ENCODE data around the gene TAF5. TPM values are rescaled to one million over a fixed set of nuclear protein-coding genes. Genes with fewer than 3 reads are reported as not detected.

The TAF5 gene
- 5.8 and 6.0 TPM in 2 replicates for total RNA-seq
- 1.9 and 2.4 TPM in 2 replicates for polyA plus RNA-seq
- 2.5 TPM in 2 replicates for polyA plus RNA-seq (2011; cell fraction: cytosol; rRNA removed)
- 2.3 and 3.0 TPM in 2 replicates for polyA plus RNA-seq (2011; cell fraction: nucleus; rRNA removed)
- 3.7 and 5.7 TPM in 2 replicates for polyA plus RNA-seq (2012)
- 2.9 and 3.7 TPM in 2 replicates for polyA minus RNA-seq
- polyA minus RNA-seq (2011; cell fraction: cytosol; rRNA and poly(A)+ RNA removed), result 5.6 TPM
- polyA minus RNA-seq (2011; cell fraction: nucleus; rRNA and poly(A)+ RNA removed), result 1.9 and 2.1 TPM in 2 replicates
- percentile 47 among the genes with signal in this experiment for Bru-seq, nascent RNA
- BruChase-seq, experiment 1, labeled RNA remaining after a 6-hour chase, result percentile 48 among the genes with signal in this experiment
- percentile 55 among the genes with signal in this experiment for BruChase-seq, experiment 2, labeled RNA remaining after a 2-hour chase
- long read RNA-seq, transcript TAF5-201 (11 exons, 3,268 nt), result major isoform, 23 of 31 reads
- long read RNA-seq, partial matches to known transcripts, result 3 of 31 reads
- long read RNA-seq, other reads (novel, unspliced or antisense), result 5 of 31 reads

- no peak within 1 kb of the TSS for H3K27ac ChIP-seq (ENCODE audit: insufficient read depth, low read depth, low read length)
- peak within 1 kb of the TSS; percentile 92 for H3K4me2 ChIP-seq (ENCODE audit: insufficient read depth, low read length)
- no peaks in the 10 kb centered on the region for H3K9me3 ChIP-seq (replicated peaks; ENCODE audit: control insufficient read depth, insufficient read depth, low read length)
- peak within 1 kb of the TSS; percentile 90 for H2AFZ ChIP-seq (ENCODE audit: low read depth, low read length)
- H3K36me3 ChIP-seq (ENCODE audit: control insufficient read depth in 2 of 2, extremely low read depth in 1 of 2, insufficient read depth in 2 of 2, low read length in 2 of 2), result no peaks in the 10 kb centered on the region
- H3K27me3 ChIP-seq (ENCODE audit: control insufficient read depth in 2 of 2, insufficient read depth in 2 of 2, low read length in 2 of 2), result no peaks in the 10 kb centered on the region
- H3K9ac ChIP-seq (replicated peaks; ENCODE audit: extremely low read depth, insufficient read depth, low read length), result peak within 1 kb of the TSS; percentile 56
- H4K20me1 ChIP-seq (replicated peaks; ENCODE audit: control insufficient read depth, extremely low read depth, insufficient read depth, low read length), result no peaks in the 10 kb centered on the region
- DNase-seq (ENCODE audit: low read depth, low spot score) (peak; percentile 96), FAIRE-seq (peak; percentile 94)
- POLR2A ChIA-PET, result interaction anchor here (0.7 kb wide), 1 partner anchor 307 kb away, joined by 3 read pairs; no protein-coding TSS in a partner anchor
- intact Hi-C loops (cut with micrococcal nuclease) (loop anchor here (1.0 kb wide), 2 partner anchors 17 to 28 kb away; partner anchors contain the start of genes ATP5MK, PCGF6 and PDCD11), dilution Hi-C loops (cut with MboI; ENCODE audit: extremely low pct_ligation_motif_present, low sequenced_read_pairs) (no loop called here)
- TF ChIP-seq POLR2AphosphoS5 (IDR thresholded peaks at IDR 0.05; ENCODE audit: insufficient read depth, low read depth, low read length), result peak; percentile 71
- TF ChIP-seq CTCF (IDR thresholded peaks at IDR 0.05; ENCODE audit: extremely low read depth in 1 of 2, insufficient read depth in 1 of 2, low read depth in 1 of 2, low read length in 2 of 2), result no peak
- TF ChIP-seq, protein P1, sequence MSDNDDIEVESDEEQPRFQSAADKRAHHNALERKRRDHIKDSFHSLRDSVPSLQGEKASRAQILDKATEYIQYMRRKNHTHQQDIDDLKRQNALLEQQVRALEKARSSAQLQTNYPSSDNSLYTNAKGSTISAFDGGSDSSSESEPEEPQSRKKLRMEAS (IDR thresholded peaks at IDR 0.05; ENCODE audit: insufficient read depth, insufficient read length), result peak; percentile 37
- TF ChIP-seq POLR2A (IDR thresholded peaks at IDR 0.05; ENCODE audit: low read depth, low read length), result peak; percentile 81
- TF ChIP-seq GATA2 (IDR thresholded peaks at IDR 0.05; ENCODE audit: insufficient read depth, insufficient read length, low read depth, low read length), result no peak
- no peak for TF ChIP-seq FOS (IDR thresholded peaks at IDR 0.05; ENCODE audit: borderline replicate concordance, insufficient read depth, low read length)
- TF ChIP-seq EZH2 (IDR thresholded peaks at IDR 0.05; ENCODE audit: borderline replicate concordance, low read depth, low read length, severe bottlenecking), result no peak
- BruUV-seq (replicated peaks), result no TSS peak
- CTCF ChIA-PET, result interaction anchor here (1.0 to 1.8 kb wide), 4 partner anchors 14 to 123 kb away, joined by 3 to 5 read pairs (median 4); no protein-coding TSS in a partner anchor
- H3K79me2 ChIP-seq (ENCODE audit: control insufficient read depth, insufficient read depth, low read length), result peaks cover 3% of the 10 kb centered on the region
- H3K4me3 ChIP-seq (replicated peaks in 1 of 3; ENCODE audit: insufficient read depth in 1 of 3, low read depth in 1 of 3, low read length in 3 of 3), result peak within 1 kb of the TSS; percentile 90 to 97 (median 91)
- no peaks in the 10 kb centered on the region for H3K9me1 ChIP-seq (replicated peaks; ENCODE audit: control insufficient read depth, extremely low read depth, insufficient read depth, low read length)
- peaks cover 8% of the 10 kb centered on the region for H3K4me1 ChIP-seq (ENCODE audit: control insufficient read depth, extremely low read depth, insufficient read depth, low read length)
Measured at GRCh38 chr10:103367782-103368518, at the start of gene TAF5. Gene TAF5 (plus strand): TSS chr10:103367976. CDS start chr10:103367990, 14 bp downstream.
